IPS-20b (cell line): Measurements from ENCODE around the gene GNPTAB.

Experiments
- H3K27ac ChIP-seq: one replicate; pipeline ENCODE4 v1.5.1; 2013; ENCODE audit warnings: low read length
- H3K27me3 ChIP-seq: 2 replicates; pipeline ENCODE4 v1.6.1; 2013; ENCODE audit warnings: mild to moderate bottlenecking, low read length, inconsistent platforms; ENCODE audit not compliant: insufficient read depth
- H3K36me3 ChIP-seq: 2 replicates; pipeline ENCODE4 v1.6.1; 2013; ENCODE audit warnings: low read depth, mild to moderate bottlenecking, inconsistent platforms, low read length, moderate library complexity; ENCODE audit not compliant: insufficient read depth
- H3K4me1 ChIP-seq: 2 replicates; pipeline ENCODE4 v1.6.1; 2013; ENCODE audit warnings: mild to moderate bottlenecking, control low read depth, inconsistent platforms, low read length, moderate library complexity; ENCODE audit not compliant: insufficient read depth
- H3K4me3 ChIP-seq: 2 replicates; pipeline ENCODE4 v1.5.1; 2013; ENCODE audit warnings: mild to moderate bottlenecking, low read length, inconsistent platforms
- H3K9ac ChIP-seq: 2 replicates; pipeline ENCODE4 v1.6.1; 2013; ENCODE audit warnings: low read depth, mild to moderate bottlenecking, inconsistent platforms, low read length, moderate library complexity
- H3K9me3 ChIP-seq: 2 replicates; pipeline ENCODE4 v1.6.1; 2013; ENCODE audit warnings: mild to moderate bottlenecking, low read depth, low read length, inconsistent platforms; ENCODE audit not compliant: insufficient read depth

Gene GNPTAB

DNA sequence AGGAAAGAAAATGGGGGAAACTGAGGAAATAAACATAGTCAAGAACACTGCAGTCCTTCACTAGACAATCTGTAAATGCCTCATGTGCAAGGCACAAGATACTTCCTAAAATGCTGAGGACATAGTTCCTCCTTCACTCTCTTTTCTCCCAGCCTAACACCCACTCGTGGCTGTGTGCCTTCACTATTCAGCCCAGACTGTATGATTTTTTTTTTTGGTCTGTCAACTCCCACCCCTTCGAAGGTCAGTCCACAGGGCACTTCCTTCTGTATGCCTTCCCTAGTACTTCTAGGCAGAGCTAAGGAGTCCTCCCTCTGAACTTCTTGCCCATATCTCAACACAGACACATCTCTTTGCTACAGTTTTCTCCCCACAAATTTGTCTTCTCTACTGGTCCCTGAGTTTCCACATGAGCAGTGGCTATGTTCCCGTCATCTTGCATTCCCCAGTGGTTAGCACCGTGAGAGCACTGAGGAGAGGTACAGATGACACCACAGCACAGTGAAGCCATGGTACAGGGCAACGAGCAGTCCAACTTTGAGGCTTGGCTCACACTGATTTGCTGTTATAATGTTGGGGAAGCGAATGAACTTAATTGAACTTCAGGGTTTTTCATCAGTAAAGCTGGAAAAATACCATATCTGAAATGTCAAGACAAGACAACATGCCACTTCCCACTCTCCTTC, 67.4 kb downstream of the GNPTAB start:
- Histone ChIP-seq H3K27ac (no peak overlapping the region), H3K9me3 (no peaks in the 10 kb centered on the region), H3K36me3 (peaks cover 79% of the 10 kb centered on the region), H3K27me3 (no peaks in the 10 kb centered on the region), H3K4me3 (no peak overlapping the region), H3K9ac (no peak overlapping the region), H3K4me1 (peaks cover 10% of the 10 kb centered on the region; the same call in 1 of the 2 replicates)

DNA sequence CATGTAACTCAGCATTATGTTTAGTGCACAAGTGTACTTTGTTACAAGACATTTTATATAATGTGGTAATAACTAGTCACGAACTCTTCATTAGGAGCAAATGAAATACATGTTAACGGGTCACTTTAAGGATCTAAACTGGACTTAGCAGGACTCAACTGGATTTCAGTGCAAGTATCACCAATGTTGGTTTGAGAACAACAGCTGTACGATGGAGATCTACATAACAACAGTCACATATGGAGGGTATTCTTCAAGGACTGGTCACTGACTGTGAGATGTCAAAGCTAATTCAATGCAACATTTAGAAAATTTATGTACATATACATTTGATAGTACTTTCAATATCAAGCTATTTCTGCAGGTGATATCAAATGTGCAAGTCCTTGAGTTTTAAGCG, 69.0 kb downstream of the GNPTAB start:
- Histone ChIP-seq H3K9me3 (no peaks in the 10 kb centered on the region), H3K4me3 (no peak overlapping the region), H3K27me3 (no peaks in the 10 kb centered on the region), H3K27ac (no peak overlapping the region), H3K36me3 (peaks cover 78% of the 10 kb centered on the region), H3K9ac (no peak overlapping the region), H3K4me1 (peaks cover 10% of the 10 kb centered on the region; the same call in 1 of the 2 replicates)

DNA sequence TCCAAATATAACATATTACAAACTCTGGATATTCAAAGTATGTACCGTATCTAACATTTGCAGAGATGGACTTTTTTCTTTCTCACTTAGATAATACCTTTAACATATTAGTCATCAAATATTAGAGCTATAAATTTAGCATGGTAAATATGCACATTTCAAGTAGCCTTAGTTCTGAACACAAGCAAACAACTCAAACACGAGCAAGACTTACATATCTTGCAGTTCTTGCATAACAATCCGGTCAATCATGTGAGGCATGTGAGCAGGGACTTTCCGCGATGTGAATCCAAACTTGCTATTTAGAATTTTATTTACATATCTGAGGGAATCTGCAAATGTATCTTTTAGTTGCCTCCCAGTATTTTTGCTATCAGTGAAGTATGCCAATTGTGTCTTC, 69.4 kb downstream of the GNPTAB start:
- Histone ChIP-seq H3K4me1 (peaks cover 10% of the 10 kb centered on the region; the same call in 1 of the 2 replicates), H3K9me3 (no peaks in the 10 kb centered on the region), H3K36me3 (peaks cover 78% of the 10 kb centered on the region), H3K27me3 (no peaks in the 10 kb centered on the region), H3K9ac (no peak overlapping the region), H3K4me3 (no peak overlapping the region), H3K27ac (no peak overlapping the region)

DNA sequence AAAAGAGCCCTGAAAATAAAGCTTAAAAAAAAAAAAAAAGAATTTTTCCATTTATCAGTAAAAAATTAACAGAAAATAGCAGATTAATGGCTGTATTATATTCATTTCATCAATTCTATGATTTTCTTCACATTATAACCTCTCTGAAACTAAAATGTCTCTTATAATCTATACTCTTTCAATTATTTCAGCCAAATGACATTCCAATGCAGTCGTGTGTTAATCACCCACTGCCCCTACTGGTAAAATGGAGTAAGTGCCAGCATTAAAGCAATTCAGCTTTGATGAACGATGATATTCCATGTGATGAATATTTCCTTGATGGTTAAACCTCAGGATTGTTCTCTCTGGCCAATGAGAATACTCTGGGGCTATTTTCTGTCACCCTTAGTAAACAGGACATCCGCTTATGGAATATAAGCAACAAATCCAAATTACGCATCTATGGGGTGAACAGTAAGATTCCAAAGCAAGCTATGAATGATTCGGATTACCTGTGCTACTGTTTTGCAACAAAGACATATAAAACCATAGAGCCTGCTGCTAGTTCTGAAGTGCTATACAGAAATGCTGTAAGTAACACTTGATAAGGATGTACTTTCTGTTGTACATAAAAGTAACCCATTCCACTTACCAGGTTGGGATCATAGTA, 71.2 kb downstream of the GNPTAB start:
- H3K9ac ChIP-seq = no peak overlapping the region
- no peaks in the 10 kb centered on the region for H3K9me3 ChIP-seq
- H3K27me3 ChIP-seq = no peaks in the 10 kb centered on the region
- no peak overlapping the region for H3K27ac ChIP-seq
- peaks cover 79% of the 10 kb centered on the region for H3K36me3 ChIP-seq
- peaks cover 10% of the 10 kb centered on the region; the same call in 1 of the 2 replicates for H3K4me1 ChIP-seq
- H3K4me3 ChIP-seq = no peak overlapping the region

DNA sequence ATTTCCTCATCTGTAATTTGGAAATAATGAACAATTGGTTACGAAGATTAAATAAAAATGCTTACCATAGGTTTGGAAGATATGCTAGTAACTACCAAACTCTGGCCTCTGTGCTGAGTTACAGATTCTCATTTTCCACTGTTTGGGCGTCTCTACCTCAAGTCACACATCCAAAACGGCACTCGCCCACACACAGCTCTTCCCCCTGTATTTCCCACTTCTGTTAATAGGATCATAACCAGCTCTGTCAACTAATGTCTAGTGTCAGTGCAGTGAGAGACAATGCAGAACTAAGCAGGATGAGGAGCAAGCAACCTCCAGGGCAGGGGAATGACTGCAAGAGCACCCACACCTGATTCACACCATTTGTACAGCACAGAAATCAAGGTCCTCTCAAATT, 80.6 kb downstream of the GNPTAB start:
- Histone ChIP-seq H3K9ac (no peak overlapping the region), H3K9me3 (no peaks in the 10 kb centered on the region), H3K27ac (no peak overlapping the region), H3K36me3 (peaks cover 94% of the 10 kb centered on the region), H3K27me3 (no peaks in the 10 kb centered on the region), H3K4me1 (peaks cover 7% of the 10 kb centered on the region), H3K4me3 (no peak overlapping the region)

DNA sequence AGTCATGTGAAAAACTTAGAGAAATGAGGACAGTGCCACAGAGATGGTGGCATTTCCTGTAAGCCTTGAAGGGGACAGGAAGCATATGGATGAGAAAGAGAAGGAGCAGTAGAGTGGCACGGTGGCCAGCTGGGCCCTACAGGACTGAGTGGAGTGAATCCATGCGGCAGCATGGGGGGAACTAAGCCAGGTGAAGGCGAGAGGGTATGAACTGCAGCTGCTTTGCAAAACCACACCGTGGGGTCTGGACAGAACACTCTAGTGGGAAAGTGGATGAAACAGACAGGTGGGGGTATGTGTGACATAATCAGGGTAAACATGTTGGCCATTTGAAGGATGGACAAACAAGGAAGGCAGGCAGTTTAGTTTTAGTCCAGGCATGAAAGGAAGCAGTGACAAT, 81.1 kb downstream of the GNPTAB start:
- Histone ChIP-seq H3K4me1 (peaks cover 7% of the 10 kb centered on the region), H3K27me3 (no peaks in the 10 kb centered on the region), H3K36me3 (peaks cover 94% of the 10 kb centered on the region), H3K9ac (no peak overlapping the region), H3K9me3 (no peaks in the 10 kb centered on the region), H3K27ac (no peak overlapping the region), H3K4me3 (no peak overlapping the region)

DNA sequence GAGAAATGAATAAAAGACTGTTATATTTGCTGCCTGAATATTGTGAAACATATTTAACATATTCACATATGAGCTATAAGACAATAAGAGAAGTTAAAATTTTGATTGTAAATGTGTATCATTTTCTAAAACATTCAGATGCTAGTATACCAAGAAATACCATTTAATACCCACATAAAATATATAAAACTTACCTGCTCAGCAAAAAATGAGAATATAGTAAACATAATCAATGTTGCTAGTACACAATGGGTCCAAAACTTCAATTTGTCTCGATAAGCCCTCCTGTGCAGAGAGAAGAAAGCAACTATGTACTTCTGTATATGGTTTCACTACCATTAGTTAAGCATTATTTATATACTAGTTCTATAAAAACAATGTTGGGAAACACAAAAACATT, 81.9 kb downstream of the GNPTAB start:
- H3K4me1 ChIP-seq = peaks cover 7% of the 10 kb centered on the region
- H3K27ac ChIP-seq = no peak overlapping the region
- no peaks in the 10 kb centered on the region for H3K9me3 ChIP-seq
- no peak overlapping the region for H3K4me3 ChIP-seq
- no peak overlapping the region for H3K9ac ChIP-seq
- H3K36me3 ChIP-seq = peaks cover 94% of the 10 kb centered on the region
- H3K27me3 ChIP-seq = no peaks in the 10 kb centered on the region

DNA sequence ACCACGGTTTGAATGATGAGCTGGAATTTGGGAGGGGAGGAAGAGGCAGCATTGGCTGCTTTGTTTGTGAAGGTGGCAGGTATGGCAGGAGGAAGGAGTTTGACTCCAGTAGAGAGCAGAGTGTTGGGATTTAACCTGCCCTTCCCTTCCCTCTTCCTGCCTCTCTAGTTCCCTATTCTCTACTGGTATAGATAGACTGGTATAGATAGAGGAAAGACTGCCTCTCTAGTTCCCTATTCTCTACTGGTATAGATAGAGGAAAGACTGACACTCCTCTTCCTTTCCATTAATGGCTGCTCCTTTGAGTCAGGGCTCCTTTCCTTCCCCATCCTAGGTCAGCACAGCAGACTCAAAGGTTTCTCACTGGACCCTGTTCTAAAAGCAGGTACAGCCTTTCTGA, 83.1 kb downstream of the GNPTAB start:
- Histone ChIP-seq H3K27ac (no peak overlapping the region), H3K9ac (no peak overlapping the region), H3K27me3 (no peaks in the 10 kb centered on the region), H3K9me3 (no peaks in the 10 kb centered on the region), H3K4me3 (no peak overlapping the region), H3K4me1 (peaks cover 7% of the 10 kb centered on the region), H3K36me3 (peaks cover 92% of the 10 kb centered on the region)

DNA sequence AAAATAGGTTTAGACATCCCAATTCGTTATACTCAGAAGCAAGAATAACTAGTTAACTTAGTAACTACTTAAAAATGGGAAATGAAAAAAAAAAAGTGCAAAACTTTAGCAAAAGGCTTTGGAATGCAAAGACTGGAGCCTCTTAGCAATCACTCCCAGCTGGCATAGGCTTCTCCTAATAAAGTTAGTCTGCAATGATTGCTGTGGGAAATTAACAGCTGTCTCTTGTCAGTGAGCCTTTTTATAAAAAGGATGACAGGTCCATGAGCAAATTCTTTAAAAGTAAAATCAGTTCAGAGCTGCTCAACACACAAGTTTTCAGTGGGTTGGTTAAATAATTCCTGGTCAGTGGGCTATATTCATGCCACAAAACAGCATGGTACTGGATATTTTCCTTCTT, 84.1 kb downstream of the GNPTAB start:
- no peak overlapping the region for H3K27ac ChIP-seq
- peaks cover 7% of the 10 kb centered on the region for H3K4me1 ChIP-seq
- H3K9ac ChIP-seq = no peak overlapping the region
- no peak overlapping the region for H3K4me3 ChIP-seq
- H3K36me3 ChIP-seq = peaks cover 81% of the 10 kb centered on the region
- H3K27me3 ChIP-seq = no peaks in the 10 kb centered on the region
- no peaks in the 10 kb centered on the region for H3K9me3 ChIP-seq

DNA sequence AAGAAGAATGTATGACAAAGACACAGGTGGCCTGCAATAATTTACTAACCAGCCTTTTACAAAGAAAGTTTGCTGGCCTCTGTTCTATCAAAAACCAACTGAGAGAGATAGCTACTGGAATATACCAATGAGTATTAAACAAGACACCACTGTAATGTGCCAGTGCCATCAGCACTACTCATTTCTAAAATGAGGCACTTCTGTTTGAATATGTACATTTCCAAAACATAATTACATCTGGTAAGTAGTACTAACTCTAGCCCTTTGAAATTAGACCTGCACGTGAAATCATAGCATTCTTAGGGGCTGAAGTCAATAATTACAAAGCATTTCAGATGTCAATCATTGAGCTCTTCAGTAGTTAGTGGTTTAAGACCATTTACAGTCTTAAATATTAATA, 84.6 kb downstream of the GNPTAB start:
- peaks cover 77% of the 10 kb centered on the region for H3K36me3 ChIP-seq
- H3K9me3 ChIP-seq = no peaks in the 10 kb centered on the region
- H3K4me1 ChIP-seq = peaks cover 7% of the 10 kb centered on the region
- no peaks in the 10 kb centered on the region for H3K27me3 ChIP-seq
- H3K9ac ChIP-seq = no peak overlapping the region
- H3K27ac ChIP-seq = no peak overlapping the region
- H3K4me3 ChIP-seq = no peak overlapping the region

DNA sequence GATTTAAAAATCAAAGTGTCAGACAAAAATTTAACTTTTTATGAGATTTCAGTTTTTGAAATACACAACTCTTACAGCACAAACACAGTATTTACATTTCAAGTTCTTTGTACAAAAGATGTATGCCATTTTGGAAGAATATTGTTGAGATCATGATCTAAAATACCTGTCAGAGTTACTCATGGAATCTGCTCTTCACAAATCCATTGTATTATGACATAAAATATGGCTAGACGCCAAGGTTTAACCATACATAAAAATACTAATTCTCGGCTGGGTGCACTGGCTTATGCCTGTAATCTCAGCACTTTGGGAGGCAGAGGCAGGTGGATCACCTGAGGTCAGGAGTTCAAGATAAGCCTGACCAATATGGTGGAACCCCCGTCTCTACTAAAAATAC, 85.3 kb downstream of the GNPTAB start:
- Histone ChIP-seq H3K27ac (no peak overlapping the region), H3K27me3 (no peaks in the 10 kb centered on the region), H3K9ac (no peak overlapping the region), H3K36me3 (peaks cover 70% of the 10 kb centered on the region), H3K4me3 (no peak overlapping the region), H3K4me1 (peaks cover 3% of the 10 kb centered on the region), H3K9me3 (no peaks in the 10 kb centered on the region)

DNA sequence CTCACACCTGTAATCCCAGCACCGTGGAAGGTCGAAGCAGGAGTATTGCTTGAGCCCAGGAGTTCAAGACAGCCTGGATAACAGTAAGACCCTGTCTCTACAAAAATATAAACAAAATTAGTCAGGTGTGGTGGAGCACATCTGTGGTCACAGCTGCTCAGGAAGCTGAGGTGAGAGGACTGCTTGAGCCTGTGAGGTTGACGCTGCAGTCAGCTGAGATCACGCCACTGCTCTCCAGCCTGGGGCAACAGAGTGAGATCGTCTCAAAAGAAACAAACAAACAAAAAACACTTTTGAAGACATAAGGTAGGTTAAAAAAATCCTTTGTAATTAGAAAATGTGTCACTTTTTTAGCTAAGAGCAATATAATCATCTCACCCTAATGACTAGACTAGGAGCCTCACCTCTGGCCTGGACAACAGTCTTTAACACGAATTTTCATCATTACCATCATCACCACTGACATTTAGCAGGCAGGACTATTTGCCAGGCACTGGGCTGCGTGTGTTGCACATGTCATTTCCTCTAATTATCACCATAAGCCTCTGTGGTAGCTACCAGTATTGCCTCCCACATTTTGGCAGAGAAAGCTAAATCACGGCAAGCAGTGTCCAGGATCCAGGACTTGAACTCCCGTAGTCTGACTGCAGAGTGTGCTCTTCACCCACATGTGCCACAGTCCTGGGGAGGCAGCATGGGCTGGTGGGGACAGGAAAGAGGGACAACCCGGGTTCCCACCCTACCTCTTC, 86.9 kb downstream of the GNPTAB start:
- H3K9ac ChIP-seq = no peak overlapping the region
- H3K4me1 ChIP-seq = no peaks in the 10 kb centered on the region

More for the DNA sequence above, 86.9 kb downstream of the GNPTAB start:
- Histone ChIP-seq H3K4me3 (no peak overlapping the region), H3K27me3 (no peaks in the 10 kb centered on the region), H3K9me3 (no peaks in the 10 kb centered on the region), H3K36me3 (peaks cover 55% of the 10 kb centered on the region), H3K27ac (no peak overlapping the region)
